Measurements from ENCODE around the gene TESK1.
"Not testable (repeated sequence)": the region's sequence is repeated elsewhere in the genome, so short reads cannot be mapped to it uniquely, and the experiment has no call there.

The TESK1 gene

DNA sequence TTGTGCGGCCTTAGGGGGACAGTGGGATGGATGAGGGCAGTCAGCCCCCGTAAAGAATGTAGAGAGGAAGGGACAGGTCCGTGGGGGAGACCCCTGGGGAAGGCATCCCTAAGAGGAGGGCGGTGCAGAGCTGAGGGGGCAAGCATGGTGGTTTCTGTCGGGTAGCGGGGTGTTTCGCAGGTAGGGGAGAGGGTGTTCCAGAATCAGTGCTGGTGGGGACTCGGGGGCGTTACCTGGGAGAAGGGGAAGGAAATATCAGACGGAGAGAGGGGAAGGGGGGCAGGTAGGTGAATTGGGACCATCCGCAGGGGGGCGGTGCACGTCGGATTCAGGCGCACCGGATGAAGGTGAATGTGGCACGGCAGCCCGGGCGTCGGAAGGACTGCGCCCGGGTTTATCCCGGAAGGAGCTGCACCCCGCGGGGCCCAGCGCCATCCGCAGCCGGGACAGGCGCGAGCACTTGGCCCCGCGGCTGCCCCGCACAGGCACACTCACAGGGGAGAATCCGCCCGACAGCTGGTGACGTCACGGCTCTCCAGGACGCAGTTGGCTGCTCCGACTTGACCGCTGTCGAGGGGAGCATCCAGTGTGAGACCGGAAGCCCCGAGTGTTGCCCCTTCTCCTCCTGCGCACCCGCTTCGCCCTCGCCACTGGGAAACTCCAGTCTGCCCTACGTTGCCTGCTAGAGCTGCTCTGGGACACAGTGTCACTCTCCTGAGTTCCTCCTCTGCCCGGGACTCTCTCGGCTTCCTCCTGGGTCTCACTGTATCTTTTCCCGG is 11.8 kb downstream of the TESK1 start:
- no peak for DNase-seq

DNA sequence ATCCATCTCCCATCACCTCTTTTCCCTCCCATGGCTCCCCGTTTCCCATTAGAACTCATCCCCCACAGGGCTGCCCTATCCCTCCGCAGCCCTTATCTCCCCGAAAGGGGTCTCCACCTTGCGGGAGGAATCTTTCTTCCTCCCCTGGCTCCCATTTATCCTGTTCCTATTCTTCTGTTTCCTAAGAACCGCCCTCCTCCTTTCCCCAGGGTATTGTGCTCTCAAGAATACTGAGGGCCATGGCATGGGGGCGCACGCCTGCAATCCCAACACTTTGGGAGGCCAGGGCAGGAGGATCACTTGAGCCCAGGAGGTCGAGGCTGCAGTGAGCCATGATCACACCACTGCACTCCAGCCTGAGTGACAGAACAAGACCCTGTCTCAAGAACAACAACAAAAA is 12.5 kb downstream of the TESK1 start:
- DNase-seq, result no peak

DNA sequence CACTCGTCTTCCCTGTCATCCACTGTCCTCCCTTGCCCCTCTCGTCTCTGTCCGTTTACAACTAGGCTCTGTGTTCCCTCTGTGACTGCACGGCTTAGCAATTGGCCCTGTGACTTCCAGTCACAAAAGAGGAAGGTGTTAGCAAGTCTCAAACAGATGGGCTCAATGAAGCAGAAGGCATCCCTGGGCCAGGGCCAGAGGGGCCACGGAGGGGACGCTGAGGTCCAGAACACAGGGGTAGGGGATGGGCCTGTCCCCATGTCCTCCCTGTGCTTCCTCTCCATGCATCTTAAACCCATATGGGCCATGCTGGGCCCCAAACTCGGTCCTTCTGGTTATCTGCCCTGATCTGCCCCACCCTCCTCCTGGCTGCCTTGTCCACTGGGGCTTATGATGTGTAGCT is 13.3 kb downstream of the TESK1 start, which contains the start of gene CD72:
Gene CD72 (minus strand): TSS at position 89 of the 403 bp plus-strand sequence. CDS start 110 bp downstream, outside the sequence.
- no peak for DNase-seq

DNA sequence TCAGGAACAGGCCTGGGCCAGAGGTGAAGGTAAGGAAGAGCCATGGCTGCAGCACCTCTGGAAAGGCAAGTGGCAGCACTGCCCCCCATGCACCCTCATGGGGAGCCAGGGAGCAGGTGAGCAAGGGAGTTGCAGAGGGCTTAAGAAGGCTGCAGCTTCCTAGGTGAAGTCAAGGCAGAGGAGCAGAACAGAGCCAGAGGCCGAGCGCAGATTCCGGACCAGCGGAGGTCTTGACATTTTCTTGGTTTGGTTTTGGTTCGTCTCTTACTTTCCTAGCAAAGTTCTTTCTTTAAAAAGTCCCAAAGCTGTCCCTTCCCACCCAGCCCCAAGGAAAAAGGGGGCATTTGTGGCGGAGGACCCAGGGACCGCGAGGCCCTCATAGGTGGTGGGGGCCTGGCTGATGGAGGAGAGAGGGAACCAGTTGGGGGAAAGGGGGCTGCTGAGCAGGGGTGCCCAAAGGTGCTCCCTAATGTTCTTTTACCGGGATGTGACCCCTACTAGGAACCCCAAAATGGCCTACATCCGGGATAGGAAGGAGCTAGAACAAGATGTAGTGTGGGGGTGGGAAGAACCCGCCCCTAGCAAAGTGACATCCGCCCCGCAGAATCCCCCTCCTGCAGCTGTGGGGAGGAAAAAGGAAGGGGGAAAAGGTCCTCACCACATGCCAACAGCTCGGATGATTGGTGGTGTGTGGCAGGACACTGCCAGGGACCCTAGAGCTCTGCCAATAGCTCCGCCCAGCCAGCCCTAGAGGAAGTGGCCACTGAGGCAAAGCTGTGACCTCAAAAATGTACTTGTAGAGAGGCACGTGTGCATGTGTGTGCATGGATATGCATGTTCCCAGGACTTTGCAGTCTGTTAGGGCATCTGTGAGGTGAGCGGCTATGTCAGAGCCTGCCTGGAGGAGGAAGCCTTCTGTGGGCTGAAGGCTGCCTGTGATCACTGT is 14.1 kb downstream of the TESK1 start:
- DNase-seq, result no peak

DNA sequence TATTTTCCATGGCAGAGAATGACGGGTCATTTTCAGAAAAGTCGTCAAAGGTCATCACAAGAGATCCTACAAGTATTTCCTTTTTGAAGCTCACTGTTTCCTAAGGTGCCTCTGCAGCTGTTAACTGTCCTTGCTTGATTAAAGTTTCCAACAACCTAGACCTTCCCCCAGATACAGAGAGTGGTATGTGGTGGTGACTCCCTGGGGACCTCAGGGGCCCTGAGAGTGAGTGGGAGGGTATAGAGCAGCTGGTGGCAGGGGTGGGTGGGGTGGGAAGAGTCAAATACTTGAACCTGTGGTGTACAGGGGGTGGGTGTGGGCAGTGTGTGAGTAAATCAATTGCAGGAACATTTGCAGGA is 14.7 kb downstream of the TESK1 start:
- no peak for DNase-seq

DNA sequence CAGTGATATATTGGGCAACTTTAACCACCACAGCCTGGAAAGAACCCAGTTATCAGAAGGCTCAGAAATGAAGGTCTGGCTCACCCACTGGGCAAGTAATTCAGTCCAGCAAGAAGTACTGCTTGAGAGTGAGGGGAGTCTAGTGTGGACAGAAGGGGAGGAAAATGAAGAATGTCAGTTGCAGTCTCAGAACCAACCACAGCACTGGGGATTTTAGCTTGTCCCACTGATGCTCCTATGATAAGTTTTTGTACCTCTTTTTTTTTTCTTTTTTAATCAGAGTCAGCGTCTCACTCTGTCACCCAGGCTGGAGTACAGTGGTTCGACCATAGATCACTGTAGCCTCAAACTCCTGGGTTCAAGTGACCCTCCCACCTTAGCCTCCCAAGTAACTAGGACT is 22.5 kb downstream of the TESK1 start:
- no peak for DNase-seq

DNA sequence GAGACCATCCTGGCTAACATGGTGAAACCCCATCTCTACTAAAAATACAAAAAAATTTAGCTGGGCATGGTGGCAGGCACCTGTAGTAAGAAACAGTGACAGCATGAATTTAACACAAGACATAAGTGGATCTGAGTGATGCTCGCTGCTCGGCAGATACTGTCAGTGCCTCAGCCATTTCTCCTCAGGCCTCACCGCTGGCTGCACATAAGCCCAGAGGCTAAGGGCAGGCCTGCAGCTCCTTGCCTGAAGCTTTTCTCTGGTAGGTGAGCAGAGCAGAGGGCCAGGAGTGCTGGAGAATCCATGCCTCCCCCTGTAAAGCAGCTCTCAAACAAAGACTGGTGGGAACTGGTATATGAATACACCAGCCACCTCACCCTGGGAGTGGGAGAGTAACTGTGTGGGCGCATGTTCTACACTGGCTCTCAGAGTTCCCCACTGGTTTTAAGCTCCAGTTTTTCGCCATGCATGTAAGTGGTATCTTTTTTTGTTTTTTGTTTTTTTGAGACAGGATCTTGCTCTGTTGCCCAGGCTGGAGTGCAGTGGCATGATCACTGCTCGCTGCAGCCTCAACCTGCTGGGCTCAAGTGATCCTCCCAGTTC is 23.4 kb downstream of the TESK1 start:
- DNase-seq, result no peak

DNA sequence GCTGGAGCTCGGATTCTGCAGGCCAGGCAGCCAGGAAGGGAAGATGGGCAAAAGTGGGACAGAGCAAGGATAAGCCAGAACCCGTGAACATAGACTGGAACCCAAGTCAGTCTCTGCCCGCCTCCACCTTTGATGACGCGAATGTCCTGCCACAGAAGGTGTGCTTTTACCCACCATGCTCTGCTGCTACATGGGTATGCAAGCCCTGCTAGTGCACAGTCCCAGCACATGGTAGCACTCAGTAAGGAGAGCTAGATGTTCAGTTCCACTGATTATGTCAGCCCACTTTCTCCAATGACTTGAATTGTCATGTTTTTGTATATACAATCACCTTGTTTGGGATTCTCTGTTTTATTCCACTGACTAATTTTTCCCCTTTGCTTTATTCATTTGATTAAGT is 24.5 kb downstream of the TESK1 start:
- no peak for DNase-seq

DNA sequence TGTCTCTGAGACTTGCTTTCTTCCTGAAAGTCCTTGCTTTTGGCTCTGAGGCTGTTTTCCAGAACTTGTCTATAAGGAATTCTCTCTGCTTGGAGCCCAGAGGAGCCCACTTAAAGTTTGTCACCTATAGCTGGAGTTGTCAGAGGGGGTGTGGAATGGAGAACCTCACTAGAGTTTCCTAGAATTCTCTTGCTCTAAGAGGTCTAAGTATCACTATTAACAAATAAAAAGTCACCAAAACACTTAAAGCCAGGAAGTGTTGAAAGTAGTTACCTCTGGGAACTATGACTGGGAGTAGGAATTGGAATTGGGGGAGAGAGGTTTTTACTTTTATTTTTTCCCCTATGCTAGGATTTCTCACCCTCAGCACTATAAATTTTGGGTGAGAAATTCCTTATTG is 30.7 kb downstream of the TESK1 start:
- DNase-seq, result no peak

DNA sequence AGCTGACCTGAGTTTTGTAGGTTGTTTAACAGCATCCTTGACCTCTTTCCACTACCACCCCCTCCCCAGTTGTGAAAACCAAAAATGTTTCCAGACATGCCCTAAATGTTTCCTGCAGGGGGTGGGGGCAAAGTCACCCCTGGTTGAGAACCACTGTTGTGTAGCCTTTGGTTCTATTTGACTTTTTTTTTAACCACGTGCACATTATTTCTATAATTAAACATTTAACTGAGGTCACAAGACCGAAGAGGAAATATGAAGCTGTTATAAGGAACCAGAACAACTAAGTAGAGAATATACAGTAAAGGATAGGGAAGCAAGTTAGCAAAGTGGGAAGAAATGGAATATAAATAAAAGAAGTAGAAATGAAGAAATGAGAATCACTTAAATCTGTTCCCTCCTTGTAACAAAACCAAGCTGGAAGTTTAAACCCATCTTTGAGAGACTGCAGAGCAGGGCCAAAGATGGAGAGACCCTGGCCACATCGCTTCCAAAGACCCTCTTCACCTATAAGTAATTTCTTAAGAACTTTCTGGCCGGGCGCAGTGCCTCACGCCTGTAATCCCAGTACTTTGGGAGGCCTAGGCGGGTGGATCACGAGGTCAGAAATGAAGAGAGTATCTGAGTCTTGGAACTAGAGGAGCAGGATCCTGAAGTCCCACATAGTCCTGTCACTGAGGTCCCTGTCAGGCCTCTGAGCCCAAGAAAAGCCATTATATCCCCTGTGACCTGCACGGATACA is 31.2 kb downstream of the TESK1 start:
- no peak for DNase-seq

DNA sequence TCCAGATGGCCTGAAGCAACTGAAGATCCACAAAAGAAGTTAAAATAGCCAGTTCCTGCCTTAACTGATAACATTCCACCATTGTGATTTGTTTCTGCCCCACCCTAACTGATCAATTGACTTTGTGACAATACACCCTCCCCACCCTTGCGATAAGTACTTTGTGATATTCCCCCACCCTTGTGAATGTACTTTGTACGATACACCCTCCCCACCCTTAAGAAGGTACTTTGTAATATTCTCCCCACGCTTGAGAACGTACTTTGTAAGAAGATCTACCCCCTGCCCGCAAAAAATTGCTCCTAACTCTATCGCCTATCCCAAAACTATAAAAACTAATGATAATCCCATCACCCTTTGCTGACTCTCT is 31.8 kb downstream of the TESK1 start:
- not testable (repeated sequence) for DNase-seq

DNA sequence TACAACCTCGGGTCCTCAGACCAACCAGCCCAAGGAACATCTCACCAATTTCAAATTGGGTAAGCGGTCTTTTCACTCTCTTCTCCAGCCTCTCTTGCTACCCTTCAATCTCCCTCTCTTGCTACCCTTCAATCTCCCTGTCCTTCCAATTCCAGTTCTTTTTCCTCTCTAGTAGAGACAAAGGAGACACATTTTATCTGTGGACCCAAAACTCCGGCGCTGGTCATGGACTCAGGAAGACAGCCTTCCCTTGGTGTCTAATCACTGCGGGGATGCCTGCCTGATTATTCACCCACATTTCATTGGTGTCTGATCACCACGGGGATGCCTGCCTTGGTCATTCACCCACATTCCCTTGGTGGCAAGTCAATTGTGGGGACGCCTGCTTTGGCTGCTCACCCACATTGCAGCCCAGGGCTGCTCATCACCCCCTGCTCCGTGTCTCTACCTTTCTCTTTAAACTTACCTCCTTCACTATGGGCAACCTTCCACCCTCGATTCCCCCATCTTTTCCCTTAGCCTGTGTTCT is 32.4 kb downstream of the TESK1 start:
- not testable (repeated sequence) for DNase-seq

DNA sequence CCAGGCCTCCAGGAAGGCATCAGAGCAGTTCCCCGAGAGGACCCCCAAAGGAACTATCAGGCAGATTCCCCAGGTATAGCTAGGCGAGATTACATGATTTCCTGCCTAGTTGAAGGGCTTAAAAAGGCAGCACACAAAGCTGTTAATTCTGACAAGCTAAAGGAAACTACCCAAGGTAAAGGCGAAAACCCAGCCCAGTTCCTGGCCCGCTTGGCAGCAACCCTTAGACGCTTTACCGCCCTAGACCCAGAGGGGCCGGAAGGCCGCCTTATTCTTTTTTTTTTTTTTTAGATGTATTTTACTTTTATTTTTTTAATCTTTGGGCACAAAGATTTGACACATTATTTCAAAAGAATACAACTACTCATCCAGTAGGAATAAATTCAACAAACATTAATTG is 33.7 kb downstream of the TESK1 start:
- DNase-seq, result not testable (repeated sequence)

DNA sequence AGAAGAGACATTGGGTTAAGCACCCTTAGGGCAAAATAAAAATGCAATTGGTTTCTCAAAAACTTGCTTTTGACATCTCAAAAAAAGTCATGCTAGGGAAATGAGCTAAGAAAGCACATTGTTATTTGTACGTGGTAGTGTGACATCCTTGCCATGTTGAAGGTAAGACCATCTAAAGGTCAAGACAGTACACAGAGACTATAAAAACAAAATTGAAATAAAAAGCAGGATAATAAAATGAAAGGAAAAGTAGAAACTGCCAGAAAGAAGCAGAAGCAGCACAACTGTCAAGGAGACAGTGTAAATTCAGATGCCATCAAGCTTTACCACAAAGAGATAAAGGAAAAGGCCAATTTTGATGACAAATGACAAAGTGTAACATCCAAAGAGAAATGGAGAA is 34.2 kb downstream of the TESK1 start:
- not testable (repeated sequence) for DNase-seq

DNA sequence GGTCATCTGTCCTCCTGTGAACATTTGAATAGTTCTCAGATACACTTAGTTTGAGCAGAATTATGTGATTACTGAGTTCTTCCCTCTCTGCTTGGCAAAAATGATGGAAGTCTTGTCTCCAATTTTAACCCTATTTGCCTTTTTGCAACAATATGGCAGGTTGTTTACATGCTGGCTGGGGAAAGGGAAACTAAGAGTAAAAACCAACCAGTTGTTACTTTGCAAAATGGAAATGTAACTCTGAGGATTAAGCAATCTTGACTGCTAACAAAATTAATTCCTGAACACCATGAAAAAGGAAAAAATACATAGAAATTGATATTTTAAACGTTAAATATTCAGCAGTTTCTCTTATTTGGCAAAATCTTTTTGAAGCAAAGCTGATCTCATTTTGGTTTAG is 34.6 kb downstream of the TESK1 start:
- no peak for DNase-seq

DNA sequence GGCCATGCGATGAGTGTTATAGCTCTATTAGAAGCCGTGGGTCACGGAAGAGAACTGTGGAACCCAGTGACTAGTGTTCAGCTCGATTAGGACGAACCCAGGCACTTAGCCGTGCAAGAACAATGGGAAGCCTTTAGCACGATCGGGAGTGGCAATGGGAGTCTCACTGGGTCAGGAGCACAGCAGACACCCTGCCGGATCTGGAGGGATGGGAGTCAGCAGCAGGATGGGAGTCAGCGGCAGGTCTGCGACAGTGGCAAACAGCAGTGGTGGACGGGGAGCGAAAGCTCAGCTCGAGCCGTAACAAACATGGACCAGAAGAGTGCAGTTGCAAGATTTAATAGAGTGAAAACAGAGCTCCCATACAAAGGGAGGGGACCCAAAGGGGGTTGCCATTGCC is 35.4 kb downstream of the TESK1 start:
- not testable (repeated sequence) for DNase-seq

DNA sequence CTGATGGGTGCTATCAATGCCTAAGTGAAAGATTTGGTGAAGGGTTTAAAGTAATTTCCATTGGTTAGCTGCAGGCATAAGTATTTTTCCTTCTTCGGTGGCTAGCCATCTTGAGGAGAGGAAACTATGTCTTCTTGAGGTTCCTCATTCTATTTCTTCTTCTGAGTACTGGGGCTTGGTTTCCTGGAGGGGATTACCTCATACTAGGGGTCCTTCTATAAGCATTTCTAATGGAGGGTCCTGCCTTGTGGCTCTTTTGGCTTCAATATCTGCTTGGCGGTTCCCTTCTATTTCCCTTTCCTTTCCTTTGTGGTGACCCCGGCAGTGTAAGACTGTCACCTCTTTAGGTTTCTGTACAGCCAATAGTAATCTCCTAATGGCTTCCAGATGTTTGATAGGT is 36.4 kb downstream of the TESK1 start:
- DNase-seq, result not testable (repeated sequence)

DNA sequence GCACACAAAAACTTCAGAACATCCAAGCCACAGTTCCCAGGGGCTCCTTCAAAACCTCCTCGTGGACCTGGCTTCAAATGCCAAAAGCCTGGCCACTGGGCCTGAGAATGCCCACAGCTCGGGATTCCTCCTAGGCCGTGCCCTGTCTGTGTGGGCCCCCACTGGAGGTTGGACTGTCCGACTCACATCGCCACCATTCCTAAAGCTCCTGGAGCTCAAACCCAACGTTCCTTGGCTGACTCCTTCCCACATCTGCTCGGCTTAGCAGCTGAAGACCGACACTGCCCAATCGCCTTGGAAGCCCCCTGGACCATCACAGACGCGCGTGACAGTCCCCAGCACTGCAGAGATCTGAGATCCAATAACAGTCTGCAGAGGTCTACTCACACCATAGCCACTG is 38.0 kb downstream of the TESK1 start:
- DNase-seq, result no peak

DNA sequence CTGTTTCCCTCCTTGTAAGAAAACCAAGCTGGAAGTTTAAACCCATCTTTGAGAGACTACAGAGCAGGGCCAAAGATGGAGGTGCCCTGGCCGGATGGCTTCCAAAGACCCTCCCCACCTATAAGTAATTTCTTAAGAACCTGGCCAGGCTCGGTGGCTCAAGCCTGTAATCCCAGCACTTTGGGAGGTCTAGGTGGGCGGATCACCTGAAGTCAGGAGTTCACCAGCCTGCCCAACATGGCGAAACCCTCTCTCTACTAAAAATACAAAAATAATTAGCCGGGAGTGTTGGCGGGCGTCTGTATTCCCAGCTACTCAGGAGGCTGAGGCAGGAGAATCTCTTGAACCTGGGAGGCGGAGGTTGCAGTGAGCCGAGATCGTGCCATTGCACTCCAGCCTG is 40.7 kb downstream of the TESK1 start:
- not testable (repeated sequence) for DNase-seq

DNA sequence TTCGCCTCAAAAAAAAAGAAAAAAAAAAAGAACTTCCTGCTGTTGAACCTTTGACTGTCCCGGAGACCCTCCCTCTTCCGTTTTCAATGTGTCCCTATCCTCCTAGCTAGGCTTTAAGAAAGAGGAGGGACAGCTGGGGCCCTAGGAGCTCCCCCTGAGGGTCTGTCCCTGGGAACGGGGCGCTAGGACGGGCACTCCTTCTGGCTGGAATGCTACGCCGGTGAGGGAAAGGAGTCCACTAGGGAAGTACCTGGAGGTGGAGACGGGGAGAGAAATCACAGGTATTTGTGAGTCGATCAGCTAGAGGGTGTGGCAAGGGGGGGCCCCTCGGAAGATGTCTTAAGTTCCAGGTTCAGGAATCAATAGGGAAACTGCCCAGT is 41.1 kb downstream of the TESK1 start:
- peak in 1 of 2 experiments; percentile 18 for DNase-seq

DNA sequence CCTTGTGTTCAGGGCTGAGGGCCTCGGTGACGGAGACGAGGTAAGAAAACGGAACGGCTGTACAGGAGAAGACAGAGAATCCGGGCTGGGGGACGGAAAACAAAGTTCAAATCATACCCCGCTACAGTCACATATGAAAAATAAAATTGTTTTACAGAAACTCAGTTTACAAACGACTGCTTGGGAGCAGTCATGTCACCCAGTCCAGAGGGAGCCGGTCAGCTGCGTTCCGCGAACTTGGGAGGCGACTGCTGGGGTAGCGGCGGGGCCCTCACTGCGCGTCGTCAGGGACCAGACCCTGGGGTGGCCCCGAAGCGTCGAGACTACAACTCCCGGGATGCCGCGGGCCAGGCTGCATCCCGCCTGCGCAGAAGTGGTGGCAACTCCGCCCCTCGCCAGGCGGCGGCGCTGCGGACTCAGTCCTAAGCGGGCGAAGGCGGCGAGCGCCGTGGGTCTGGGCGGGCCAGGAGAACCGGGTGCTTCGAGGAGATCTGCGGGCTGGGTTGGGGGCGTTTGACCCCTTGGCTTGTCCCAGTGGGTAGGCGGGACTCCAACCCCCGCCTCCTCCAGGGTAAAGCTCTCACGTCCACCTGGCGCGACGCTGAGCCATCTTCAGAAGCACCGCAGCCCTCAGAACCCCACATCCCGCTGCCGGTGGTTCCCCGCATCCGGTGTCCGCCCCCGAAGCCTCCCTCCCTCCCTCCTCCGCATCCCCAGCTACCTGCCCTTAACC is 41.6 kb downstream of the TESK1 start:
- DNase-seq, result peak; percentile 74 to 81

Measured in AML-193 (cell line).